Suppressor macrophage (primary cell): ENCODE results near the gene AKR1C1.
"Not testable (repeated sequence)": the region's sequence is repeated elsewhere in the genome, so short reads cannot be mapped to it uniquely, and the experiment has no call there.

Experiments used
- DNase-seq, 4 experiments: peaks; one replicate each; pipeline ENCODE4 v3.0.0-alpha.2; 2020 to 2022

AKR1C1 gene

DNA sequence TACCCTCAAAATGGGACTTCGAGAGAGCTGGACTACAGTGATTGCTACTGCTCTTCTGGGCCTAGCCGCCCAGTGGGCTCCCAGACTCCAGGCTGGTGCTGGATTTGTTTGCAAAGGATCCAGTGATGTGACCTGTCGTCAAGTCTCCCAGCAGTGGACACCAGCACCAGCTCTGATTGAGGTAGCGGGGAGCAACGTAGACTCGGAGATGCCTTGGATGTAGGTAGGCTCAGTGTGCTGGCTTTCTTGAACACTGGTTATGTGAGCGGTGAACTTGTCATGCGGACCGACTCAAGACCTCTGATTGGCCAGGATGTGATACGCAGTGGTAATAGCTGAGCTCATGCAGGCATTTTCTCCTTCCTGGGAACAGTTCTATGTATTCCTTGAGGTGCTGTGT is 21.0 kb downstream of the AKR1C1 start:
- DNase-seq = no peak

DNA sequence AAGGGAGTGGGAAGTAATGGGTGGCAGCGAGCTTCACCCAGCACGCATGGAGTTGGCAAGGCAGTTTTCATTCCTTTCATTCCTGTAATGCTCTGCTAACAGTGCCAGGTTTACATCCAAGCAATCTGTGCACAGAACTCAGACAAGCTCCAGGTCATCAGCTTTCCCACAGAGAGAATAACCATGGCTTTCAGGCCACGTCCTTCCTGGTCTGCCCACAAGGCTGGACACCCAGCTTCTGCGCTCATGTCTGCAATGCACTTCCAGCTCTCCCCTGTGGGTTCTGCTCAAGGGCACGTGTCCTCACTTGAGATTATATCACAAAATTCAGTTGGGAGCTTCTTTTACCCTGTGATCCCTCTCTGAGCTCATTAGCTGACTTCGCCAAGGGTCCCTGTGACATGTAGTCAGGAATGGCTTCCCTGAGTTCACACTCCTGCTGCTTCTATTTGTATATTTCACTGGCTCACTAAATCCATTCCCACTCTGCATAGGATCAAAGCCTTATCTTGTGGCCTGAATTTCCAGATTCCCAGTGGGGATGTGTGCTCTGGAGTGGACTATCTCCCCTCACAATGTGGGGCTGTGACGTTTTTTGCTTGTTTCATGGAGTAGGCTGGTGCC is 21.9 kb downstream of the AKR1C1 start:
- DNase-seq = no peak

GRCh38 chr10:4988000-4988641 is 24.9 kb downstream of the AKR1C1 start:
- DNase-seq = not testable (repeated sequence)

DNA sequence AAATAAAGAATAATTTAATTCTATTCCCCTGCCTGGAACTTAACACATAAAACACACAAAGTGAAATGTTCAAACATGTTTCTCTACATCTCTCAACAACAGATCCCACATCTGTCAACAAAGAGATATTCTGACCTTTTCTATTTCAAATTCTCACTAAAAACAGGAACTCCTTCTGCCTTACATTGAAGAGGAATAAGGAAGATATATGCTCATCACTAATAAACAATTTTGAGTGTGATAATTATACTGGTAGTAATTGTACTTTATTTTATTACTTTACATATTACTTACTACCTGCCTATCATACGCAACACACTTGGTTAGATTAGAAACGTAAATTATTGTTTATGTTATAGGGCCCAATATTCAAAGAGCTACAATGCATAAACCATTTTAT is 27.0 kb downstream of the AKR1C1 start:
- DNase-seq = no peak

GRCh38 chr10:4991463-4991862 is 28.2 kb downstream of the AKR1C1 start:
- DNase-seq = not testable (repeated sequence)

DNA sequence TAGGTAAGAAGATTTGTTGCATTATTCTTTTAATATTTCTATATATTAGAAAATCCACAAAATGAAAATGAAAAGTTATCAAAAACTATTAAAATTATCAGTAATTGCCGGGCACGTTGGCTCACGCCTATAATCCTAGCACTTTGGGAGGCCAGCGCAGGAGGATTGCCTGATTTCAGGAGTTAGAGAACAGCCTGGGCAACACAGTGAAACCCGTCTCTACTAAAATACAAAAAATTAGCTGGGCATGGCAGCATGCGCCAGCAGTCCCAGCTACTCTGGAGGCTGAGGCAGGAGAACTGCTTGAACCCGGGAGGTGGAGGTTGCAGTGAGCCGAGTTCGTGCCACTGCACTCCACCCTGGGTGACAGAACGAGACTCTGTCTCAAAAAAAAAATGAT is 29.3 kb downstream of the AKR1C1 start:
- not testable (repeated sequence) for DNase-seq

- not testable (repeated sequence) for DNase-seq
Observed at GRCh38 chr10:4994260-4994659, 31.0 kb downstream of the AKR1C1 start.

GRCh38 chr10:4998671-4999070 is 35.5 kb downstream of the AKR1C1 start:
- DNase-seq = no peak

- DNase-seq = no peak
Observed at GRCh38 chr10:5002013-5002727, 39.0 kb downstream of the AKR1C1 start.

DNA sequence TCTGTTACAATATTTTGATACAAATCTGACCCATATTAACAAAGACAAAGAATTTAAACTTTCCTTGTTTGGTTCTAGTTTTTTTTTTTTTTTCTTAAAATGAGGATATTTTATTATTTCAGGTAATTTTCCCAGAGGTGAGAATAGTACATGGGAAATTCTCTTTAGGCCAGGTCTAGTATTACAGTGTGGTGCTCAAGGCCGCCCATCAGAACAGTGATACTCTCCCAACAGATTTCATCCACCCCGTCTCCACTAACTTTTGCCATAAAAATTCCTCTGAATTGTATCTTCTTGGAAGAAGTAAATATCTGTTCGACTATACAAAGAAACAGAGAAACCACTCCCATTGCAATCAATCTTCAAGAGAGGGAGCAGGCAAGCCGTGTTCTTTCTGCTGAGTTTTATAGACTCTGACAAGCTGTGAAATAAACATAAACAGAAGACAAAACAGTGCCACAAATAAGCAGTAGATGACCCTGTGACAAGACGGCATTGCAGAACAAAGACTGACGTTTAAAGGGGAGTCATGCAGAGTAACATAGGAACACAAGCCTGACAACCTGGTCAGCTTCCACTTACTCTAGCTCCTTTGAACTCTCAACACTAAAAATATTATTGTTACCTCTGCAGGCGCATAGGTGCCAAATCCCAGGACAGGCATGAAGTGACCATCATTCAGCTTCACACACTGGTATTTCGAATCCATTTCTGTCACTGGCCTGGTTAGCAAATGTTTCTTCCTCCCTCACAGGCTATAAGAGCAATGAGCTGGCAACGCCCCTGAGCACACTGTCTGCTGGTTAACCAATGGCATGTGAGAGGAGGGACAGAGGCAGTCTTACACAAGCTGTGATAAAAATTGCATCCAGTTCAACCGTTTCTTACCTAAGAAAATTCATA is 40.2 kb downstream of the AKR1C1 start, which contains the start of gene AKR1C2:
AKR1C2 (minus strand) TSS at position 731 of the 903 bp plus-strand sequence; CDS start at position 709, 22 bp downstream.
- DNase-seq = not testable (repeated sequence)

DNA sequence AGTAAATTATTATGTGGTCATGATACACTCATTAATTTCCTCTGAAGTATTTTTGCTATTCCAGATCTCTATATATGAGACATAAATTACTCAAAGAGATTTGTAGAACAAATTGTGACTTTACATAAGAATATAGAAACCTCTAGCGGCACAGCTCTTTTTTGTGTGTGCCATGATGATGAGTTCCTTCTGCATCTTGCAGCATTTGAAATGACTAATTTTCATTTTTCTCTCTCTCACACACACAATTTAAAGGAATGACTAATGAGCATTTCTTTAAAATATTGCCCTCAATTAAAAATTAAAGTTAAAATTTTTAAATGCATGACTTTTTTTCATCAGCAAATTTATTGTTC is 40.8 kb downstream of the AKR1C1 start:
- not testable (repeated sequence) for DNase-seq

DNA sequence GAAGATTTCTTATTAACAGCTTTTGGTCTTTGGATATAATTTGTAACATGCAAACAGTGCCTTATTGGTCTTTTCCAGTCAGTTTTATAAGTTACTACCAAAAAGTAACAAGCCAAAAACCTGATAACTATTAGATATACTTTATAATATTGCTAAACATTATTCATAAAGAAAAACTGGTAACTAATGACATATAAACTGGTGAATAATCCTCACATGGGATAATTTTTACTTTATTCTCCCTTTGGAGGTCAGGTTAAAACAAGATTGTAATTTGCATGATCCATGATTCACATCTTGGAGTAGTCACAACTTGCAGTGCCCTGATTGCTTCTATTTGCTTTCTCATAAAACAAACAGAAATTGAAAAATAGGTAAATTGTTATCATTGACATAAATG is 41.3 kb downstream of the AKR1C1 start:
- DNase-seq = not testable (repeated sequence)

DNA sequence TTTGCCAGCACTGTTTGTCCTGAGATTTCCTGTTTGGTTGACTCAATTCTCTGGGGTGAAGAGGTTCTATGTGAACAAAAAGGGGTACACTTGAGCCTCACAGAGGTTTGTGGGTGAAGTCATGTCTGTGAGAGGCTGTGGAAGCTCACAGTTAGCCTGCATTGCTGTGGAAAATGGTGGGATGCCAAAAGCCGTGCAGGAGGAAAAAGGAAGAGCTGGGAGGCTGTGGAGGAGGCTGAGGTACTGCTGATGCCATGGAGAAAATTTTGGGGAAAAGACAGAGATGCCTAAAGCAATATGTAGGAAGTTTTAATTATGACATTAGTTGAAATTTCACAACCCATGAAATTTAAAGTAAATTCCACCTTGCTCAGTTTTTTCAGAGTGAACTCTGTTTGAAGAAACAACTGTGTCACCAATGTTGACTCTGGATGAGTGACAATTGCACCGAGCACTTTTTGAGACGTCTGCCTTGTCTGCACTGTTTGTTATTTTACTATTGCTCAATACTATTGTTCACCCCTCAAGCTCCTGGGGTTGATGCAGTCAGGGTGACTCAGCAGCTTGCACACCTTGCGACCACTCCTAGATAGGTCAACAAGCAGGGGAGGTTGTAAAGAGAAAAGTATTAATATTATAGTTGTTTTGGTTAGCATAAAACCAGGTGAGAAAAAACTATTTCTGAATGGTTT is 45.8 kb downstream of the AKR1C1 start:
- DNase-seq = not testable (repeated sequence)

DNA sequence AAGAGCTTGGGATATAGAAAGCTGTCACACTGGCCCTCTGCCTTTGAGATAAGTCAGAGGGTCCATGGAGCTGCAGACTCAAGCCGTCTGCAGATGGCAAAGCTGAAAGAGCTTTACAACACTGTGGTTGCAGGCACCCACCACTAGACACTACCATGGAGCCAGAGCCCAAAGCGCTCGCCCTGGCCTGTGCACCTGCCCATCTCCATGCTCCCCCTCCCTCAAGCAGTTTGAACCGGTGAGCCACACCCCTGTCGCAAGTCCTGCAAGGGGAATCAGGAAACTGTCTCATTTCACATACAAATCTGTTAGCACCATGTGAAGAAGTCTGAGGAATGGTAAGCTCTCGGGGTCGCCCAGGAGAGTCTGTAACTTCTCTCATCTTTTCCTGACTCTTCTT is 46.8 kb downstream of the AKR1C1 start:
- DNase-seq = not testable (repeated sequence)

- DNase-seq = not testable (repeated sequence)
Observed at GRCh38 chr10:5011392-5011791, 48.2 kb downstream of the AKR1C1 start.

- DNase-seq = no peak
Observed at GRCh38 chr10:5012595-5012994, 49.4 kb downstream of the AKR1C1 start.

DNA sequence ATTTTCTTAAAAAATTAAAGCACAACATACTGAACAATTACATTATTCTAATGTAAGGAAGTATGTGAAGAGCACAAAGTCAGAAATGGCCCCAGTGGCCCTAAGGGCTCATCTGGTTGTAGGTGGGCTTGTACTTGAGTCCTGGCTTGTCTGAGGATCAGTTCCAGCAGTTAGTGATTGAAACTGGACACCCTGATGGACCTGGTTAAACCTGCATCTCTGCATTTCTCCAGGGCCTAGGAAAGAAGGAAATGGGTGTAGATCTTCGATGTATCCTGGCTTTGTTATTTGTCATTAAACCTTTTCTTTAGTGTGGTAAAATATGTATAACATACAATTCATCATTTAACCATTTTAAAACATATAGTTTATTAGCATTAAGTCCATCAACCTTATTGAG is 50.2 kb downstream of the AKR1C1 start:
- no peak for DNase-seq

DNA sequence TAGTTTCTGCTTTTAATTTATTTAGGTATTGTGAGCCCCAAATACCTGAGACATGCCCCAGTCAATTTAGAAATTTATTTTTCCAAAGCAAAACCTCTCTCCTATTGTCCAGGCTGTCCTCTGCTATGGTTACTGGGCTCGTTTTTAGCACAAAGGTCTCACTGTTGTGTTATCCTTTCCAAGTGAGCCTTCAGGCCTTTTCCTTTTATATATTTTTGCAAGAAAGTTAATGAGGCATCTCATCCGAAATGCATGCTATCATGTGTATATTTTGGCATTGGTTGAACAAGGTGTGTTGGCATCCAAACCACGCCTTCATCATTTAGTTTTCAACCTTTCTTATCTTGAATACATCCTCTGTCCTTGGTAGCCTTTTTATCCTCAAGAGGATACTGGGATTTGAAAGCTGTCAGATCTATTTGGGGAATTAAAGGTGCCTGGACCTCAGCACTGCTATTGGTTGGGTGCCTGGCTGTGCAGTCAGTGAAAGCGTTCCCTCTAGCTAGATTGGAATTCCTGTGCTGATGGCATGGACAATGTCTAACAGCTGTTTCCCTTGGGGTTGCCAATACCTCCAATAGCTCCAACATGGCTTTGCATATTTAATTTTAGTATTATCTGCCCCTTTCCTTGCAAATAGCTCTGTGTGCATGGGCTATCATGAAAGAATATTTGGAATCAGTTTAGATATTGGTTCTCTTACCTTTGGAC is 51.1 kb downstream of the AKR1C1 start:
- DNase-seq = not testable (repeated sequence)

GRCh38 chr10:5014936-5015335 is 51.7 kb downstream of the AKR1C1 start:
- peak in 2 of 4 experiments; percentile 8 to 9 for DNase-seq

DNA sequence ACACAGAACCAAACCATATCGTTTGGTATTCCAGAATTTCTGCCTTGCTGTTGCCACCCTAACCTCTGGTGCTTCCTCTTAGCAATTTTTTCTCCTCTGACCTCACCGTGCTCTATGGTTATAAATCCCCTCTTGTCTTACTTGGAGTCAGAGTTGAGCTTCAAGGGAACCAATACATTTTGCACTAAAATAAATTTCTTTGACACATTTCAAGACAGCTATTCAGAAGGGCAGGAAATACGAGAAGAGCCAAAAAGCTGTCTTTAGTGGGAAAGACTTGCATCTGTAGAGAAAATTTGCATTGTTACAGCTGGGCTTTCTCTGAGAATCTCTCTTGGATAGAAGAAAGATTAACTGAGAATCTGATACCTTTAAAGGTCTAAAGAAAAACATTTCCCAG is 54.9 kb downstream of the AKR1C1 start:
- no peak for DNase-seq

- peak; percentile 33 to 51 (median 48) for DNase-seq
Observed at GRCh38 chr10:5018671-5019277, 55.6 kb downstream of the AKR1C1 start.
